Mucosa of stomach (tissue), 1 donor: ENCODE measurements around the gene CHRND.

Source experiments
- H3K27me3 ChIP-seq: one replicate; pipeline ENCODE4 v1.7.0; 2013; ENCODE audit warnings: mild to moderate bottlenecking, low read length; ENCODE audit not compliant: control insufficient read depth, insufficient read depth
- H3K36me3 ChIP-seq: one replicate; pipeline ENCODE4 v1.7.0; 2013; ENCODE audit warnings: low read length; ENCODE audit not compliant: control insufficient read depth, insufficient read depth
- H3K4me1 ChIP-seq: one replicate; pipeline ENCODE4 v1.7.0; 2013; ENCODE audit warnings: mild to moderate bottlenecking, low read length; ENCODE audit not compliant: control insufficient read depth, insufficient read depth
- H3K4me3 ChIP-seq: one replicate; pipeline ENCODE4 v1.7.0; 2013; ENCODE audit warnings: low read length
- H3K9ac ChIP-seq: one replicate; pipeline ENCODE4 v1.7.0; 2013; ENCODE audit warnings: mild to moderate bottlenecking, low read length, moderate library complexity
- H3K9me3 ChIP-seq: one replicate; pipeline ENCODE4 v1.7.0; 2013; ENCODE audit warnings: mild to moderate bottlenecking, low read length, moderate library complexity; ENCODE audit not compliant: control insufficient read depth
- donor health status: Pancreatic carcinoma.

Gene CHRND

GRCh38 chr2:232490221-232491138 lies 35.5 kb upstream of the CHRND start:
- Histone ChIP-seq H3K9me3 (no peaks in the 10 kb centered on the region), H3K27me3 (peaks cover 45% of the 10 kb centered on the region), H3K4me1 (no peaks in the 10 kb centered on the region), H3K4me3 (no peak overlapping the region), H3K9ac (no peak overlapping the region), H3K36me3 (no peaks in the 10 kb centered on the region)

- H3K36me3 ChIP-seq = no peaks in the 10 kb centered on the region
- H3K9ac ChIP-seq = no peak overlapping the region
- no peak overlapping the region for H3K4me3 ChIP-seq
- H3K27me3 ChIP-seq = peaks cover 38% of the 10 kb centered on the region
- H3K9me3 ChIP-seq = no peaks in the 10 kb centered on the region
- H3K4me1 ChIP-seq = no peaks in the 10 kb centered on the region
Measured at GRCh38 chr2:232491139-232491780, 34.7 kb upstream of the CHRND start.

GRCh38 chr2:232492236-232492848 lies 33.6 kb upstream of the CHRND start:
- H3K9ac ChIP-seq = no peak overlapping the region
- no peak overlapping the region for H3K4me3 ChIP-seq
- peaks cover 27% of the 10 kb centered on the region for H3K27me3 ChIP-seq
- no peaks in the 10 kb centered on the region for H3K9me3 ChIP-seq
- no peaks in the 10 kb centered on the region for H3K4me1 ChIP-seq
- H3K36me3 ChIP-seq = no peaks in the 10 kb centered on the region

- H3K4me3 ChIP-seq = no peak overlapping the region
- peaks cover 21% of the 10 kb centered on the region for H3K27me3 ChIP-seq
- H3K36me3 ChIP-seq = no peaks in the 10 kb centered on the region
Measured at GRCh38 chr2:232492963-232493700, 32.8 kb upstream of the CHRND start.

GRCh38 chr2:232493701-232494474 lies 32.1 kb upstream of the CHRND start:
- Histone ChIP-seq H3K9me3 (no peaks in the 10 kb centered on the region), H3K27me3 (peaks cover 14% of the 10 kb centered on the region), H3K4me3 (no peak overlapping the region), H3K36me3 (no peaks in the 10 kb centered on the region), H3K4me1 (no peaks in the 10 kb centered on the region), H3K9ac (no peak overlapping the region)

More at GRCh38 chr2:232492963-232493700, 32.8 kb upstream of the CHRND start:
- no peaks in the 10 kb centered on the region for H3K9me3 ChIP-seq
- H3K4me1 ChIP-seq = no peaks in the 10 kb centered on the region
- H3K9ac ChIP-seq = no peak overlapping the region

- H3K36me3 ChIP-seq = no peaks in the 10 kb centered on the region
- no peak overlapping the region for H3K4me3 ChIP-seq
- no peaks in the 10 kb centered on the region for H3K4me1 ChIP-seq
- H3K9me3 ChIP-seq = no peaks in the 10 kb centered on the region
- H3K27me3 ChIP-seq = peaks cover 12% of the 10 kb centered on the region
- no peak overlapping the region for H3K9ac ChIP-seq
Measured at GRCh38 chr2:232494542-232494941, 31.4 kb upstream of the CHRND start.

GRCh38 chr2:232495292-232495691 lies 30.7 kb upstream of the CHRND start:
- no peaks in the 10 kb centered on the region for H3K9me3 ChIP-seq
- no peak overlapping the region for H3K4me3 ChIP-seq
- no peaks in the 10 kb centered on the region for H3K4me1 ChIP-seq
- peaks cover 7% of the 10 kb centered on the region for H3K27me3 ChIP-seq
- H3K9ac ChIP-seq = no peak overlapping the region
- H3K36me3 ChIP-seq = no peaks in the 10 kb centered on the region

GRCh38 chr2:232496501-232497270 lies 29.3 kb upstream of the CHRND start:
- Histone ChIP-seq H3K27me3 (peaks cover 7% of the 10 kb centered on the region), H3K4me1 (no peaks in the 10 kb centered on the region), H3K9ac (no peak overlapping the region), H3K9me3 (no peaks in the 10 kb centered on the region), H3K4me3 (no peak overlapping the region), H3K36me3 (no peaks in the 10 kb centered on the region)

GRCh38 chr2:232497348-232497747 lies 28.6 kb upstream of the CHRND start:
- no peak overlapping the region for H3K9ac ChIP-seq
- no peaks in the 10 kb centered on the region for H3K4me1 ChIP-seq

GRCh38 chr2:232498452-232498851 lies 27.5 kb upstream of the CHRND start:
- H3K36me3 ChIP-seq = no peaks in the 10 kb centered on the region
- H3K9ac ChIP-seq = no peak overlapping the region
- H3K27me3 ChIP-seq = peaks cover 16% of the 10 kb centered on the region
- H3K9me3 ChIP-seq = no peaks in the 10 kb centered on the region
- peaks cover 4% of the 10 kb centered on the region for H3K4me1 ChIP-seq
- no peak overlapping the region for H3K4me3 ChIP-seq

More at GRCh38 chr2:232497348-232497747, 28.6 kb upstream of the CHRND start:
- Histone ChIP-seq H3K27me3 (peaks cover 10% of the 10 kb centered on the region), H3K4me3 (no peak overlapping the region), H3K9me3 (no peaks in the 10 kb centered on the region), H3K36me3 (no peaks in the 10 kb centered on the region)
